ENCODE data around the gene DMRT1. TPM values are rescaled to one million over a fixed set of nuclear protein-coding genes. Genes with fewer than 3 reads are reported as not detected.
"Not testable (repeated sequence)": the region's sequence is repeated elsewhere in the genome, so short reads cannot be mapped to it uniquely, and the experiment has no call there.

Gene DMRT1
- total RNA-seq, 2 donors from 2014 or later: 0.26 TPM; not detected in 1

DNA sequence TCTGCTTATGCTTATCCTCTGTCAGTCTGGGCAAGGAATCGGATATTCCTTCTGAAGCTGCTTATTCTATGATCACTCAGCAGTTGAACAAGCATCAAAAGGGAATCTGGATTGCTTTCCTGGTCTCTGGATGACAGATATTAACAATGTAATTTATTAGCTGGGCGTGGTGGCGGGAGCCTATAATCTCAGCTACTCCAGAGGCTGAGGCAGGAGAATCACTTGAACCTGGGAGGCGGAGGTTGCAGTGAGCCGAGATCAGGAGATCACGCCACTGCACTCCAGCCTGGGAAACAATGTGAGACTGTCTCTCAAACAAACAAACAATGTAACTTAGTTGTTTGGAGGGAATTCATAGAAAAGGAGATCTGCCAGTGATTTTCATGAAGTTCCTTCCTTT is 45.4 kb downstream of the DMRT1 start:
- Mint-ChIP-seq H3K27ac (no peak overlapping the region), H3K4me3 (no peak overlapping the region), H3K36me3 (ENCODE audit: low read depth) (no peaks in the 10 kb centered on the region), H3K9me3 (no peaks in the 10 kb centered on the region), H3K4me1 (no peaks in the 10 kb centered on the region), H3K27me3 (peaks cover 27% of the 10 kb centered on the region)
- ATAC-seq (replicated peaks): no peak

DNA sequence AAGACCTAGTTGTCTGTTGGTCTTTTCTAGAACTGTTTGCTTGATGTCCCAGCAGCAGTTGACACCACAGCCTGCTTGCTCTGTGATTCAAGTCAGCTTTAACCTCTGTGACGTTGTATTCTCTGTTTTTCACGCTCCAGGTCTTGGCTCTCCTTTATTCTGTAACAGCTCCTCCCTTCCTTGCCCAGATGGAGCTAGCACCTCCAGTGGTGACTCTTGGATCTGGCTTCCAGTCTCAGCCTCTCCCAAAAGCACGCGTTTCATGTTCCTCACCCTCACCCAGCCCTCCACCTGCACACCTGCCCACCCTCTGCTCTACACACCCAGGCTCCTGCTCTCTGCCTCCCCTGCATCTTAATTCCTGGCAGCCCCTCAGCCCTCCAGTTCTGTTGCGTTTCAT is 50.6 kb downstream of the DMRT1 start:
- Mint-ChIP-seq H3K4me3 (no peak overlapping the region), H3K27me3 (peaks cover 6% of the 10 kb centered on the region), H3K36me3 (ENCODE audit: low read depth) (no peaks in the 10 kb centered on the region), H3K4me1 (peaks cover 6% of the 10 kb centered on the region), H3K27ac (no peak overlapping the region), H3K9me3 (no peaks in the 10 kb centered on the region)
- no peak for ATAC-seq (replicated peaks)

DNA sequence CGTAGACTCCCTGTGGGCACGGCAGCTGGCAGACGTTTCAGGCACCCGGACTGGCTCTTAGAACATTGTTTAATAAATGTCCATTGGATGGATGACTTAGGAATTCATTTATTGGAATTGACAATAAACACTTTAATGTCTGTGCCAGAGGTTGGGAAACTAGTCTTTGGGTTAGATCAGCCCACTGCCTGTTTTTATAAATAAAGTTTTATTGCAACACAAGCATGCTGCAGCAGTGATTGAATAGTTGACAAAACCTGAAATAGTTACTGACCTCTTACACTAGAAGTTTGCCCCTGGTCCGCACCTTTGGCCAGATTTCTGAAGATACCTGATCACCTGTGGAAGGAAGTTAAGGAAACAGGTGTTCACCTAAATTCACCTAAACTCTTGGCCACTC is 51.6 kb downstream of the DMRT1 start:
- peaks cover 6% of the 10 kb centered on the region for H3K4me1 Mint-ChIP-seq
- no peaks in the 10 kb centered on the region for H3K36me3 Mint-ChIP-seq (ENCODE audit: low read depth)
- H3K27ac Mint-ChIP-seq: no peak overlapping the region
- H3K4me3 Mint-ChIP-seq: no peak overlapping the region
- no peaks in the 10 kb centered on the region for H3K9me3 Mint-ChIP-seq
- ATAC-seq (replicated peaks): no peak
- no peaks in the 10 kb centered on the region for H3K27me3 Mint-ChIP-seq

DNA sequence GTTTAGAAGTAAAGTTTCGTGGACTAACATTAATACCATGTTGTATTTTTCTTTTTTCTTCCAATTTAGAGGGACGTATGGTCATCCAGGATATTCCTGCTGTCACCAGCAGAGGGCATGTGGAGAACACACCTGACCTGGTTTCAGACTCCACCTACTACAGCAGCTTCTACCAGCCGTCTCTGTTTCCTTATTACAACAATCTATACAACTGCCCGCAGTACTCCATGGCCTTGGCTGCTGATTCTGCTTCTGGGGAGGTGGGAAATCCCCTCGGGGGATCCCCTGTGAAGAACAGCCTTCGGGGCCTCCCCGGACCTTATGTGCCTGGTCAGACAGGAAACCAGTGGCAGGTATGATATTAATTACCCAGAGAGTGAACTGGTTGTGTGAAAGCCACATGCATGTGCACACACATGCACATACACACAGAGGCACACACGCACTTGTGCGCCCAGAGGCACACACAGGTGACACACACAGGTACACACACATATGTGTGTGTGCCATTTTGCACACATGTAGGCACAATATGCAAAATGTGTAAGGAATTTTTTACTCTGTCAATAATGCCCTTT is 52.4 kb downstream of the DMRT1 start:
- peak overlapping the region; percentile 41 for H3K4me3 Mint-ChIP-seq
- peaks cover 6% of the 10 kb centered on the region for H3K4me1 Mint-ChIP-seq
- H3K27ac Mint-ChIP-seq: peak overlapping the region; percentile 13
- peaks cover 3% of the 10 kb centered on the region for H3K27me3 Mint-ChIP-seq
- ATAC-seq (replicated peaks): peak; percentile 99
- no peaks in the 10 kb centered on the region for H3K9me3 Mint-ChIP-seq
- no peaks in the 10 kb centered on the region for H3K36me3 Mint-ChIP-seq (ENCODE audit: low read depth)

DNA sequence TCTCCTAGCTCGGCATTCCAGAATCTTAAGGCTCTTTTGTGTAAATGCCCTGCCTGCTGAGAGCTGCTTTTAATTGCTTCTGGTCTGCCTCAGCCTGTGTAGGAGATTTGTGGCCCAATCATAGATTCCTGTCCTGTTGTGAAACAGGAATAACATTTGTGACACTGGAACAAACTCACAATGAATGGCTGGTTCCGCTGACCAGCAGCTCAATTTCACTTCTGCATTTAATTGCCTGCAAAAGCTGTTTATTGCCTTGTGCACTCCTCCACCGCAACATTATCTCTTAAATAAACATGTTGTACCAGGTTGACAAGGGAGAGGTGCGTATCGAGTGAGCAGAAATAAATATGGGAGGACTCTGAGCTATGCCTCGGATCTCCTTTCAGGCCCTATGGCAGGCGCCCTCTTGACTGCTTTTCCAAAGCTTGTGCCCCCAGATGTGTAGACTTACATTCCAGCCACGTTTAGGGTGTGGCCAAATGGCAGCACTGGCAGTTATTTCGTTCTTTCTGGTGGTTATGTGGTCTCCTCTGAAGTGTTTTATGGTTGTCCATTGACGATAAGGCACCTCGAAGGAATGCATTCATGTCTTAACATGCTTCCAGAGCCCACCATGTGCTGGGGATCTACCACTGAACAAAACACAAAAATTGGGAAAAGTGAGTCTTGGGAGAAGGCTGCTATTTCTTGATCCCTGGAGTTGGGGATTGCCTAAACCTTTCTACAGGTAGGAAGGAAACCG is 58.1 kb downstream of the DMRT1 start:
- H3K4me3 Mint-ChIP-seq: no peak overlapping the region
- H3K9me3 Mint-ChIP-seq: no peaks in the 10 kb centered on the region
- H3K36me3 Mint-ChIP-seq (ENCODE audit: low read depth): no peaks in the 10 kb centered on the region
- H3K27ac Mint-ChIP-seq: no peak overlapping the region
- no peaks in the 10 kb centered on the region for H3K4me1 Mint-ChIP-seq
- peaks cover 17% of the 10 kb centered on the region for H3K27me3 Mint-ChIP-seq
- no peak for ATAC-seq (replicated peaks)

DNA sequence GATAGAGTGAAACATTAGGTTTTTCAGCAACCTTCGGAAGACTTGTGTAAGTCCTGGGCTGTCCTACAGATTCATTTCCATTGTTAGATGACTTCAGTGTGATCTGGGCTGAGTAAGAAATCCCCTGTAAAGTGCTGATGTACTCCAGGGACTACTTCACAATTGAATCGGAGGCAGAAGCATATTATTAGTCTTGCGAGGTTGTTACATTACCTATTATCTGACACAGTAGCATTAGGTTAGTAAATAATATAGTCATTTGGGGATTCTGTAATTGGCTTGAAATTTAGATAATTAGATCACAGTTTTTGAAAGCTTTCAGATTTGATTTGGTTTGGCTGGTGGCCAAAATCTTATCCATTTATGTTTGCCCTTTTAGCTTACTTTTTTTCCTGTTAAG is 62.4 kb downstream of the DMRT1 start:
- no peak overlapping the region for H3K4me3 Mint-ChIP-seq
- H3K9me3 Mint-ChIP-seq: no peaks in the 10 kb centered on the region
- no peak for ATAC-seq (replicated peaks)
- no peak overlapping the region for H3K27ac Mint-ChIP-seq
- H3K4me1 Mint-ChIP-seq: no peaks in the 10 kb centered on the region
- no peaks in the 10 kb centered on the region for H3K36me3 Mint-ChIP-seq (ENCODE audit: low read depth)
- peaks cover 43% of the 10 kb centered on the region for H3K27me3 Mint-ChIP-seq

DNA sequence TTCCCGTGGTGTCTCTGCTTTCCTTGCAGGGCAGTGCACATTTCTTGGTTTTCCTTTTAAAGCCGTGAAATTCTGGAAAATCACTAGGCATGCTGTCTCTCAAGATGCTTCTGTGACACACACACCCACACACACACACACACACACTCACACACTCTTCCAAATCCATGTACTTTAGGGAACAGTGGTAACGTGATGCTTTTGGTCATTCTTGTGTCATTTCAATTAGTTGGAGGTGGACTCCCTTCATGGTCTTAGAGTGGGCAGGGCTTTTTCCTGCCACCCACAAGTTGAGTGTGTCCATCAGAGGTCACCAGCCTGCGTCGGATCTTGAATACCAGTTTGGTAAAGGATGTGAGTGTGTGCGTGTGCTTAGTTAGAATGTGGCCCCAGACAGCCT is 64.4 kb downstream of the DMRT1 start:
- H3K36me3 Mint-ChIP-seq (ENCODE audit: low read depth): no peaks in the 10 kb centered on the region
- peaks cover 49% of the 10 kb centered on the region for H3K27me3 Mint-ChIP-seq
- no peak overlapping the region for H3K4me3 Mint-ChIP-seq
- H3K27ac Mint-ChIP-seq: no peak overlapping the region
- no peak for ATAC-seq (replicated peaks)
- H3K4me1 Mint-ChIP-seq: no peaks in the 10 kb centered on the region
- H3K9me3 Mint-ChIP-seq: no peaks in the 10 kb centered on the region

DNA sequence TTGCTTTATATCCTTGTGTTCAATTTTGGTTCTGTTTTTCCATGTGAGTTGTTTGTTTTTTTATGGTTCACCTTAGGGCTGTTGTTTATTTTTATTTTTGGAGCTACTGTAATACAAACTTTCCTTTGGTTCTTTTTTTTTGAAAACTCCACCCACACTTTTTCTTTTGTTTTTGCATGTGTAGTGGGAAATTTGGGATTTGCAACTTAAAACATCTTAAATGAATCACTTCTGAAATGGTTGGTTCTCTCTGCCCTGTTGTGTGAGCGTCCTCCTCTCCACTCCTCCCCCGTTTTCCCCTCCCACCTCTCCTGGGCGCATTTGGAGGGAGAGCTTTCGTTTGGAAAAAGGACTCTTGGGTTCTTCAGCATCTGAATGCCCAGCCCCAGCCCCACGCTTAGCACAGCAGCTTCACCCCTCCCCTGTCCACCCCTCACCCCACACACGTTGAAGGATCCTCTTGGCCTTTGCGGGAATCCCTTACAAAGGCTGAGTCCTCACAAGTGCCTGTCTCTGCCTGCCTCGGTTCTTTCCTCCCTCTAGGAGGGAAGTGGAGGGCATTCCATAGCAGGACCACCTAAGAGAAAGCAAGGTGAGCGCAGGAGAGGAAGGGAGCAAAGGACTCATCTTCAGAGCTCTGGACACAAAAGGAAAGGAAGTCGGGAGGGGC is 67.2 kb downstream of the DMRT1 start:
- Mint-ChIP-seq H3K4me1 (no peaks in the 10 kb centered on the region), H3K27ac (no peak overlapping the region), H3K9me3 (no peaks in the 10 kb centered on the region)

DNA sequence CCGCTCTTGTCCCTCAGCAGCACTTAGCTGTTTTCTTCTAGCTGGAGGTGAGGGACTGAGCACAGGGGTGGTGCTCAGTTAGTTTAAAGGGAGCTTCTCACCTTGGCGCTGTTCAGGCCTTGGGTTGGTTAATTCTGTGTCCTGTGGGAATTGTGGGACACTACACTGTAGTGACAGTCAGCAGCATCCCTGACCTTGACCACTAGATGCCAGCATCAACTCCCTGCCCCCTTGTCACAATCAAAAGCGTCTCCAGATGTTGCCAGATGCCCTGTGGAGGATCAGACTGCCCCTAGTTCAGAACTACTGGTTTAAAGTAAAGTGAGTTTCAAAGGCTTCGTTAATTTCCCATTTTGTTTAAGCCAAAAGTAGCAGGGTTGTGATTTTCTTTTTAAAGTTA is 69.5 kb downstream of the DMRT1 start:
- Mint-ChIP-seq H3K9me3 (no peaks in the 10 kb centered on the region), H3K36me3 (ENCODE audit: low read depth) (no peaks in the 10 kb centered on the region), H3K27ac (no peak overlapping the region), H3K27me3 (peaks cover 35% of the 10 kb centered on the region), H3K4me3 (no peak overlapping the region), H3K4me1 (no peaks in the 10 kb centered on the region)
- no peak for ATAC-seq (replicated peaks)

More for the DNA sequence above, 67.2 kb downstream of the DMRT1 start:
- ATAC-seq (replicated peaks): no peak
- H3K36me3 Mint-ChIP-seq (ENCODE audit: low read depth): no peaks in the 10 kb centered on the region
- H3K27me3 Mint-ChIP-seq: peaks cover 48% of the 10 kb centered on the region
- H3K4me3 Mint-ChIP-seq: no peak overlapping the region

DNA sequence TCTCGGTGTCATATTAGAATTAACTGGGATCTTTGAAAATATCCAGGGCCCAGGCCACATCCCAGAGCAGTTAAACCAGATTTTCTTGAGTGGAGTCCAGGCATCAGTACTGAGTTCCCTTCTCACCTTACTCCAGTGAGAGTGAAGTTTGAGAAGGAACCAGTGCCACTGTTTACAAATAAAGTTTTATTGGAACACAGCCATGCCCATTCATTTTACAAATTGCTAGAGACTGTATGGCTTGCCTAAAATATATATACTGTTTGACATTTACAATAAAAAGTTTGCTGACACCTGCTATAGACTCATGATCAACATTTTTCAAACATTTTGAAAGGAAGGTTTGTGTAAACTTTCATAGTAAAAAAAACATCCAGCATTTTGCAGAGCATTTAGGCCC is 71.3 kb downstream of the DMRT1 start:
- no peak for ATAC-seq (replicated peaks)
- Mint-ChIP-seq H3K4me3 (no peak overlapping the region), H3K27ac (no peak overlapping the region), H3K27me3 (peaks cover 29% of the 10 kb centered on the region), H3K4me1 (no peaks in the 10 kb centered on the region), H3K9me3 (no peaks in the 10 kb centered on the region), H3K36me3 (ENCODE audit: low read depth) (no peaks in the 10 kb centered on the region)

DNA sequence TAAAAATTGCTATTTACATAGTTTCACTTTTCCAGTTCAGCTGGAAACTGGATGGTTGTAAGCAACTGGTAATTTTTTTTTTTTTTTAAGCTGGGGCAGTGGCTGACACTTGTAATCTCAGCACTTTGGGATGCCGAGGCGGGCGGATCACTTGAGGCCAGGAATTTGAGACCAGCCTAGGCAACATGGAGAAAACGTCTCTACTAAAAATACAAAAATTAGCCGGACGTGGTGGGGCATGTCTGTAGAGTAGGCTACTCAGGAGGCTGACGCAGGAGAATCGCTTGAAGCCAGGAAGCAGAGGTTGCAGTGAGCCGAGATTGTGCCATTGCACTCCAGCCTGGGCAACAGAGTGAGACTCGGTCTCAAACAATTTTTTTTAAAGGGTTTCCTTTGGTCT is 72.0 kb downstream of the DMRT1 start:
- H3K27me3 Mint-ChIP-seq: peaks cover 24% of the 10 kb centered on the region
- not testable (repeated sequence) for H3K9me3 Mint-ChIP-seq; H3K4me1 Mint-ChIP-seq; H3K4me3 Mint-ChIP-seq; H3K36me3 Mint-ChIP-seq (ENCODE audit: low read depth); ATAC-seq (replicated peaks); H3K27ac Mint-ChIP-seq

DNA sequence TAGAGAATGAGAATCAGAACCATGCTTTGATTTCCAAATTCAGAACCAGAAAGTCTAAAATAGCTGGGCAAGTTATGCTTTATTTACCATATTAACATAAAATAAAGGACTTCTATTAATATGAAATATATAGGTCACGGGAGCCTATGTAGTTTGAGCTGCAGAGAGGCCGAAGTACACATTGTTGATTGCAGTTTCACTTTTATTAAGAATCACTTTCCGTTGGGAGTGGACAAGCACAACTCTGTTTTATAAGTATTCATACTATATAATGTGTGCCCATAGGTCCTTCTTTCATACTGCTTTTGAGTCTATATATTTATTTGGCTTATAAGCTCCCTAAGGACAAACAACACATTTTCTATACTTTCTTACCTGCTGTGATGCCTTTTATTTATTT is 76.2 kb downstream of the DMRT1 start:
- Mint-ChIP-seq H3K4me1 (no peaks in the 10 kb centered on the region), H3K27me3 (peaks cover 17% of the 10 kb centered on the region), H3K27ac (no peak overlapping the region), H3K4me3 (no peak overlapping the region), H3K36me3 (ENCODE audit: low read depth) (no peaks in the 10 kb centered on the region), H3K9me3 (no peaks in the 10 kb centered on the region)
- ATAC-seq (replicated peaks): no peak

DNA sequence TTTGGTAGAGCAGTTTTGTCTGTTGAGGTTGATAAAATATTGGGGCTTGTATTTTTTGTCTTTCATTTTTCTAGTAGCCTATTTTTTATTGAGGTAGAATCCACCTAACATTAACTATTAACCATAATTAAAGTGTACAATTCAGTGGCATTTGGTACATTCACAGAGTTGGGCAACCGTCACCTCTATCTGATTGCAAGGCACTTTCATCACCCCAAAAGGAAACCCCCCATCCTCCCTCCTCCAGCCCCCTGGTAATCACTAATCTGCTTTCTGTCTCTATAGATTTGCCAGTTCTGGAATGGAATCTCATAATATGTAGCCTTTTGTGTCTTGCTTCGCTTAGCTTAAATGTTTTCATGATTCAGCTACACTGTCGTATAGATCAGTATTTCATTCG is 79.4 kb downstream of the DMRT1 start:
- Mint-ChIP-seq H3K4me1 (no peaks in the 10 kb centered on the region), H3K9me3 (no peaks in the 10 kb centered on the region), H3K27ac (no peak overlapping the region), H3K36me3 (ENCODE audit: low read depth) (no peaks in the 10 kb centered on the region), H3K4me3 (no peak overlapping the region), H3K27me3 (peaks cover 24% of the 10 kb centered on the region)
- no peak for ATAC-seq (replicated peaks)

DNA sequence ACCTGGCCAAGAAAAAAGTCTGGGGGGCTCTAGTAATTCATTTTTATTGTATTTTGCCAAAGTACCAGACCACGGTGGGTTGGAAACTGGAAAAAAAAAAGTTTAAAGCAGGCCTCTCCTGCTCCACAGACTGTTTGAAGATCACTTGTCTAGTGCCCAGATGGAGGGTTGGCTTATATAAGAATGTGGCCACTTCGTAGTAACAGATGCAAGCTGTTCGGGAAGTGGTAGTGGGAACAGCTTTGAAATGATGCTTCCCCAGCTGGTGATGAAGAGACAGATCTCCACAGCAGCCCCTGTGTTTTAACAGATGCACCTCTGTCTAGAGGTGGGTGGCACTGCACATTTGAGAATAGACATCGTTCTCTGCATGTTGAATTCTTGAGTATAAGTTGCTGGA is 80.7 kb downstream of the DMRT1 start:
- H3K27ac Mint-ChIP-seq: no peak overlapping the region
- no peak for ATAC-seq (replicated peaks)
- H3K4me3 Mint-ChIP-seq: no peak overlapping the region
- no peaks in the 10 kb centered on the region for H3K36me3 Mint-ChIP-seq (ENCODE audit: low read depth)
- peaks cover 17% of the 10 kb centered on the region for H3K27me3 Mint-ChIP-seq
- no peaks in the 10 kb centered on the region for H3K9me3 Mint-ChIP-seq
- H3K4me1 Mint-ChIP-seq: no peaks in the 10 kb centered on the region

DNA sequence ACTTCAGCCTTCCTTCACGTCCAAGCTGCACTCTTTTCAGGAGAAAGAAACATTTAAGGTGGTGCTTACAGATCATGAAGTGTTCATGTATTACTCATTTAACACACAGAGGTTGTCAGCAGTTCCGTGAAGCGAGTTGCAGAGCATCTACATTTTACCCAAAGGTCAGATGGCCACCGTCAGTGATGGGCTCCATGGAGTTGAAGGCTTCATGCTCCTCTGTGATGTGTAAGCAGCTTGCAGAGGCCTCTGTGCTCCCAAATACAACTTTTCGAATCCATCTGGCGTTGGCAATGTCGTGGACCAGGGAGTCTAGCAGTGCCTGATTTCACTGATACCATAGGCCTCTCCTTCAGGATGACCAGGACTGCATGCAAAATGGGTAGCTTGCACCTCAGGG is 81.2 kb downstream of the DMRT1 start:
- Mint-ChIP-seq H3K4me3 (no peak overlapping the region), H3K9me3 (no peaks in the 10 kb centered on the region), H3K36me3 (ENCODE audit: low read depth) (no peaks in the 10 kb centered on the region), H3K4me1 (no peaks in the 10 kb centered on the region), H3K27ac (no peak overlapping the region), H3K27me3 (peaks cover 17% of the 10 kb centered on the region)
- no peak for ATAC-seq (replicated peaks)
